Esophagus squamous epithelium (tissue), 5 donors: ENCODE results near the gene UAP1. TPM values are rescaled to one million over a fixed set of nuclear protein-coding genes. Genes with fewer than 3 reads are reported as not detected.
A peak's percentile ranks its signal among the peaks of the same experiment; 100 is the strongest.

ENCODE experiments used
- DNase-seq: peaks from one replicate; lab custom pipeline; 2025; lab: John Stamatoyannopoulos, UW
- H3K27ac ChIP-seq, 4 donors: fragments of 200-600 bp; sonication (generic); one replicate each; pipeline ENCODE4 v1.5.1; 2016 to 2019; ENCODE audit warnings: mild to moderate bottlenecking in 1 of 4
- H3K27me3 ChIP-seq, 4 donors: fragments of 200-600 bp; sonication (generic); 1 replicate in 3 of 4; 2 replicates in 1 of 4; pipeline versions ENCODE4 v1.5.1 to v1.6.0; 2017 to 2021; ENCODE audit warnings: antibody characterized with exemption in 1 of 4
- H3K36me3 ChIP-seq, 3 donors: fragments of 200-600 bp; sonication (generic); one replicate each; pipeline ENCODE4 v1.5.1; 2016 to 2019
- H3K4me1 ChIP-seq, 3 donors: fragments of 200-600 bp; sonication (generic); one replicate each; pipeline ENCODE4 v1.5.1; 2017 to 2019
- H3K4me3 ChIP-seq, 4 donors: fragments of 200-600 bp; sonication (generic); 1 replicate in 3 of 4; 2 replicates in 1 of 4; pipeline ENCODE4 v1.5.1; 2016 to 2019; ENCODE audit warnings: mild to moderate bottlenecking in 2 of 4, moderate library complexity in 1 of 4
- H3K9me3 ChIP-seq, 3 donors: fragments of 200-600 bp; sonication (generic); one replicate each; pipeline ENCODE4 v1.5.1; 2016 to 2019
- POLR2A ChIP-seq, 4 donors: fragments of 450-650 bp; IDR thresholded peaks; one replicate each; pipeline ENCODE4 v1.6.1; 2017; ENCODE audit warnings: antibody characterized with exemption in 4 of 4, mild to moderate bottlenecking in 4 of 4, moderate library complexity in 3 of 4
- WGBS, 2 donors: methylation state at CpG; one replicate each; pipeline ENCODE4 v1.1.5; 2018; 5-methylcytosine and 5-hydroxymethylcytosine counted together
- intact Hi-C: fragments of 100-400 bp; cut with DNase I; formaldehyde crosslinking; loops from one replicate; pipeline ENCODE4 v1.15.0; 2022
- total RNA-seq, 4 donors: library from RNA; depleted of rRNA; stranded (reverse); fragments of >200 nt; gene quantifications; one replicate each; pipeline ENCODE4 v1.1.0, GENCODE V29; 2016
- TF ChIP-seq, protein P1 (sequence below), 6 experiments: fragments of 450-650 bp in 4 of 6; fragments of 200-600 bp in 2 of 6; sonication (generic) in 2 of 6; IDR thresholded peaks; one replicate each; pipeline ENCODE4 v1.5.1; 2016 to 2019; ENCODE audit warnings: antibody characterized with exemption in 6 of 6, mild to moderate bottlenecking in 4 of 6, moderate library complexity in 4 of 6
- donor health status: DM: yes; HTN: yes; CAD: no.

UAP1 gene
- total RNA-seq, 4 donors from 2014 or later, result 36.4 to 64.3 (median 49.3) TPM

DNA sequence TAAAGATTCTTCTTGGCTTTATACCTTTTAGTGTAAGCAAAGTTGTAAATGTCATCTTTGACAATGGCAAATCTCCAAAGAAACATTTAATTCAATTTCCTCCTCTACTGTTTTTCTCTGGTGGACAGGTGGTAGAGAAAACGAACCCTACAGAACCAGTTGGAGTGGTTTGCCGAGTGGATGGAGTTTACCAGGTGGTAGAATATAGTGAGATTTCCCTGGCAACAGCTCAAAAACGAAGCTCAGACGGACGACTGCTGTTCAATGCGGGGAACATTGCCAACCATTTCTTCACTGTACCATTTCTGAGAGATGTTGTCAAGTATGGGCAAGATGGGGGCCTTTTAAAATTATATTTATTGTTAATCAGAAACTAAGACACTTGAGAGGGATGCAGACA is 25.8 kb downstream of the UAP1 start:
- peak overlapping the region in 2 of 4 donors; percentile 23 to 28 for H3K27ac ChIP-seq
- H3K27me3 ChIP-seq, result no peaks in the 10 kb centered on the region
- TF ChIP-seq POLR2A (IDR thresholded peaks at IDR 0.05), result no peak
- TF ChIP-seq, protein P1, sequence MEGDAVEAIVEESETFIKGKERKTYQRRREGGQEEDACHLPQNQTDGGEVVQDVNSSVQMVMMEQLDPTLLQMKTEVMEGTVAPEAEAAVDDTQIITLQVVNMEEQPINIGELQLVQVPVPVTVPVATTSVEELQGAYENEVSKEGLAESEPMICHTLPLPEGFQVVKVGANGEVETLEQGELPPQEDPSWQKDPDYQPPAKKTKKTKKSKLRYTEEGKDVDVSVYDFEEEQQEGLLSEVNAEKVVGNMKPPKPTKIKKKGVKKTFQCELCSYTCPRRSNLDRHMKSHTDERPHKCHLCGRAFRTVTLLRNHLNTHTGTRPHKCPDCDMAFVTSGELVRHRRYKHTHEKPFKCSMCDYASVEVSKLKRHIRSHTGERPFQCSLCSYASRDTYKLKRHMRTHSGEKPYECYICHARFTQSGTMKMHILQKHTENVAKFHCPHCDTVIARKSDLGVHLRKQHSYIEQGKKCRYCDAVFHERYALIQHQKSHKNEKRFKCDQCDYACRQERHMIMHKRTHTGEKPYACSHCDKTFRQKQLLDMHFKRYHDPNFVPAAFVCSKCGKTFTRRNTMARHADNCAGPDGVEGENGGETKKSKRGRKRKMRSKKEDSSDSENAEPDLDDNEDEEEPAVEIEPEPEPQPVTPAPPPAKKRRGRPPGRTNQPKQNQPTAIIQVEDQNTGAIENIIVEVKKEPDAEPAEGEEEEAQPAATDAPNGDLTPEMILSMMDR (IDR thresholded peaks at IDR 0.05), result no peak
- WGBS, 2 donors, result 24 to 61% methylated on average over 6 of the region's 6 CpGs
- peaks cover 4 to 92% (median 15%) of the 10 kb centered on the region in 3 donors for H3K36me3 ChIP-seq
- H3K9me3 ChIP-seq, result no peaks in the 10 kb centered on the region
- peaks cover 0 to 40% (median 0%) of the 10 kb centered on the region in 3 donors for H3K4me1 ChIP-seq
- intact Hi-C loops, result no loop called here
- DNase-seq, result no peak
- H3K4me3 ChIP-seq, result no peak overlapping the region

DNA sequence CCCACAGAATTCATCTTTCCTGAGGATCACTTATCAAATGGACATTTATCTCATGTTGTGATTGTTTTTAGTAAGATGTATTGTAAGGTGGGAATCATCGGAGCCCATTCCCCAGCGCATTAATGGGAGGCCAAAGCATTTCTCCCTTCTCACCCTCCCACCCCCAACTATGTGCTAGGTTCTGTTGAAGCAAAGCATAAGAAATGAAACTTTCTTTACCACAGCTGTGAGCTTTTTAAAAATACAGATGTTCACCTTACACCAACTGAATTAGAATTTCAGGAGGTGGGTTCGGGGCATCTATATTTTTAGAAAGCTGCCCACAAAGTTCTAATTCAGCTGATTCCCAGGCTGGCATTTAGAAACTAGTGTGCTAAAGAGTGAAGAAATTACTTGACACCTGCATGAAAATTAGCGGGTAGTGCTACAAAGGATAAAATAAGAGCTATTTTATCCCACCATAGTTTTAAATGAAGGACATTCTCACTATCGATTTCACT is 26.3 kb downstream of the UAP1 start:
- 89 to 95% methylated on average over 5 of the region's 5 CpGs for WGBS, 2 donors

DNA sequence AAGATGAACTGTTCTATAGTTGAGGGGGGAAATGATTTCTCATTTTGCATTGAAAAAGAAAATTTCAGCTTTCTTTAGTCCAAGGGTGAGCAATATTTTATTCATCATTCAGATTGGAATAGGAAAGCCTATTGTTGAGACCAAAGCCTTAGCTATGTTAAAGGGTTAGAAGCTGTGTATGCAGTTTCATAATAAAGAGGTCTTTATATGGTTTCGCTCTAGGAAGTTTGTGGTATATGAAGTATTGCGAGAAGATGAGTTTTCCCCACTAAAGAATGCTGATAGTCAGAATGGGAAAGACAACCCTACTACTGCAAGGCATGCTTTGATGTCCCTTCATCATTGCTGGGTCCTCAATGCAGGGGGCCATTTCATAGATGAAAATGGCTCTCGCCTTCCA is 28.6 kb downstream of the UAP1 start:
- H3K36me3 ChIP-seq, result peaks cover 4 to 94% (median 18%) of the 10 kb centered on the region in 3 donors
- no peak for DNase-seq
- H3K27ac ChIP-seq, result no peak overlapping the region
- no peaks in the 10 kb centered on the region for H3K27me3 ChIP-seq
- 81 to 94% methylated on average over 3 of the region's 3 CpGs for WGBS, 2 donors
- H3K9me3 ChIP-seq, result no peaks in the 10 kb centered on the region
- peaks cover 0 to 17% (median 0%) of the 10 kb centered on the region in 3 donors for H3K4me1 ChIP-seq
- no peak for TF ChIP-seq POLR2A (IDR thresholded peaks at IDR 0.05)
- TF ChIP-seq, protein P1 (IDR thresholded peaks at IDR 0.05), result no peak
- H3K4me3 ChIP-seq, result no peak overlapping the region
- intact Hi-C loops, result no loop called here

More for the DNA sequence above, 26.3 kb downstream of the UAP1 start:
- Histone ChIP-seq H3K4me1 (peaks cover 0 to 40% (median 0%) of the 10 kb centered on the region in 3 donors), H3K9me3 (no peaks in the 10 kb centered on the region), H3K4me3 (no peak overlapping the region), H3K27ac (peak overlapping the region in 1 of 4 donors; percentile 28), H3K27me3 (no peaks in the 10 kb centered on the region), H3K36me3 (peaks cover 4 to 92% (median 18%) of the 10 kb centered on the region in 3 donors)
- no peak for DNase-seq
- TF ChIP-seq, protein P1 (IDR thresholded peaks at IDR 0.05), result no peak
- TF ChIP-seq POLR2A (IDR thresholded peaks at IDR 0.05), result no peak
- intact Hi-C loops, result no loop called here

DNA sequence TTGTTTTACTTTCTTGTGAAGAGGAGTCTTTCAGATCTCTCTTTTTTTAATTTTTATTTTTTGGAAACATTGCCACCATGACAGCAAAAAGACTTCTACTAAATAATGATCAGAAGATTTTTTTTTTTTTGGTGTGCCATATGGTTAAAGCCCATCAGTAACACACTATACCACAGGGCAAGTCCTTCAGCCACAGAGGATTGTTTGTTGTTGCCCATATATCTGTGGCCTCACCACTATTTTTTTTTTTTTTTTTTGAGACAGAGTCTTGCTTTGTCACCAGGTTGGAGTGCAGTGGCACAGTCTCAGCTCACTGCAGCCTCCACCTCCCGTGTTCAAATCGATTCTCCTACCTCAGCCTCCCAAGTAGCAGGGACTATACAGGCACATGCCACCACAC is 29.2 kb downstream of the UAP1 start:
- TF ChIP-seq POLR2A (IDR thresholded peaks at IDR 0.05), result no peak
- TF ChIP-seq, protein P1 (IDR thresholded peaks at IDR 0.05), result no peak
- Histone ChIP-seq H3K4me1 (peaks cover 0 to 15% (median 0%) of the 10 kb centered on the region in 3 donors), H3K27me3 (no peaks in the 10 kb centered on the region), H3K4me3 (no peak overlapping the region), H3K36me3 (peaks cover 4 to 95% (median 18%) of the 10 kb centered on the region in 3 donors), H3K9me3 (no peaks in the 10 kb centered on the region), H3K27ac (no peak overlapping the region)
- intact Hi-C loops, result no loop called here
- DNase-seq, result no peak
- WGBS, 2 donors, result 78 to 100% methylated on average over 1 to 2 of the region's 2 CpGs

DNA sequence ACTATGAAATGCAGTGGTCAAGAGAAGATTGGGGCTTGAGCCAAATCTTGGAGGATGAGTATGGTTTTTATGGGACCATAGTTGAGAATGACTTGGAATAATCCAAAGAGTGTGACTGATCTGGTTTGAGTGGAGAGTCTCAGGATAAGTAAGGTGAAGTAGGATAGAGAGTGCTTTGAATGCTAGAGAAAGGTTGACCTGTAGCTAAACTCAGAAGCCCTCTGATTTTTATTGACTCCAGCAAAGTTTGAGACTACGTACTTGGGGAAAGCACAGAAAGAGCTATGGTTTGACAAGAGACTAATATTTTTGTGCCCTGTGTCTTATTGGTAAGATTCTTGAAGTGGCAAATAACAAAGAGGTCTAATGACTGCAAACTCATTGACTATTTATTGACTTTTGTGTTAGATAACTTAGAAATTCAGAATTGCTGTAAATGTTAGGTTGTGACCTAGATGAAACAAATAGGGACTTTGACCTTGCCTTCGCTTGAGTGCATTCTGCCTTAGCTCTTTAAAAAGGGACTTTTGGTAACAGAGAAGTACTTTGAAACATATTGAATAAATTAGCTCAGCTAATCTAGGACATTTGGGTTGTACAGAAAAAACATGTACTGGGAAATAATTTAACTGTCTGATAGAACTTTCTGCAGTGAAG is 35.1 kb downstream of the UAP1 start:
- no peak for DNase-seq
- TF ChIP-seq POLR2A (IDR thresholded peaks at IDR 0.05), result no peak
- TF ChIP-seq, protein P1 (IDR thresholded peaks at IDR 0.05), result no peak
- H3K4me3 ChIP-seq, result no peak overlapping the region
- H3K27me3 ChIP-seq, result no peaks in the 10 kb centered on the region
- no peaks in the 10 kb centered on the region for H3K4me1 ChIP-seq
- H3K9me3 ChIP-seq, result no peaks in the 10 kb centered on the region
- WGBS, 2 donors, result 73 to 91% methylated on average over 2 of the region's 2 CpGs
- intact Hi-C loops, result no loop called here
- H3K36me3 ChIP-seq, result peaks cover 0 to 95% (median 3%) of the 10 kb centered on the region in 3 donors
- no peak overlapping the region for H3K27ac ChIP-seq
